Measurements from ENCODE around the gene PARD3B.

The PARD3B gene

GRCh38 chr2:205054789-205055188 is 509.5 kb downstream of the PARD3B start:
- no peak for DNase-seq (ENCODE audit: low read depth in 2 of 2)

GRCh38 chr2:205055251-205055650 is 510.0 kb downstream of the PARD3B start:
- DNase-seq (ENCODE audit: low read depth in 2 of 2) = no peak

GRCh38 chr2:205056151-205056561 is 510.9 kb downstream of the PARD3B start:
- DNase-seq (ENCODE audit: low read depth in 2 of 2) = no peak

- no peak for DNase-seq (ENCODE audit: low read depth in 2 of 2)
Observed at GRCh38 chr2:205058409-205058808, 513.1 kb downstream of the PARD3B start.

GRCh38 chr2:205060269-205060668 is 515.0 kb downstream of the PARD3B start:
- no peak for DNase-seq (ENCODE audit: low read depth in 2 of 2)

- DNase-seq (ENCODE audit: low read depth in 2 of 2) = no peak
Observed at GRCh38 chr2:205066081-205066480, 520.8 kb downstream of the PARD3B start.

GRCh38 chr2:205069928-205070327 is 524.7 kb downstream of the PARD3B start:
- DNase-seq (ENCODE audit: low read depth in 2 of 2) = no peak

- no peak for DNase-seq (ENCODE audit: low read depth in 2 of 2)
Observed at GRCh38 chr2:205070889-205071288, 525.6 kb downstream of the PARD3B start.

- no peak for DNase-seq (ENCODE audit: low read depth in 2 of 2)
Observed at GRCh38 chr2:205073433-205074020, 528.3 kb downstream of the PARD3B start.

GRCh38 chr2:205076405-205076804 is 531.1 kb downstream of the PARD3B start:
- no peak for DNase-seq (ENCODE audit: low read depth in 2 of 2)

GRCh38 chr2:205077159-205077558 is 531.9 kb downstream of the PARD3B start:
- DNase-seq (ENCODE audit: low read depth in 2 of 2) = peak in 1 of 2 donors; percentile 4

- DNase-seq (ENCODE audit: low read depth in 2 of 2) = no peak
Observed at GRCh38 chr2:205078762-205079161, 533.5 kb downstream of the PARD3B start.

- no peak for DNase-seq (ENCODE audit: low read depth in 2 of 2)
Observed at GRCh38 chr2:205079173-205079572, 533.9 kb downstream of the PARD3B start.

GRCh38 chr2:205086662-205087061 is 541.4 kb downstream of the PARD3B start:
- DNase-seq (ENCODE audit: low read depth in 2 of 2) = no peak

GRCh38 chr2:205087862-205088261 is 542.6 kb downstream of the PARD3B start:
- DNase-seq (ENCODE audit: low read depth in 2 of 2) = no peak

- no peak for DNase-seq (ENCODE audit: low read depth in 2 of 2)
Observed at GRCh38 chr2:205089958-205090357, 544.7 kb downstream of the PARD3B start.

- no peak for DNase-seq (ENCODE audit: low read depth in 2 of 2)
Observed at GRCh38 chr2:205091411-205091810, 546.1 kb downstream of the PARD3B start.

- no peak for DNase-seq (ENCODE audit: low read depth in 2 of 2)
Observed at GRCh38 chr2:205094031-205094430, 548.8 kb downstream of the PARD3B start.

GRCh38 chr2:205103699-205104098 is 558.4 kb downstream of the PARD3B start:
- DNase-seq (ENCODE audit: low read depth in 2 of 2) = no peak

- DNase-seq (ENCODE audit: low read depth in 2 of 2) = no peak
Observed at GRCh38 chr2:205107810-205108209, 562.5 kb downstream of the PARD3B start.

GRCh38 chr2:205115511-205115910 is 570.2 kb downstream of the PARD3B start:
- no peak for DNase-seq (ENCODE audit: low read depth in 2 of 2)

GRCh38 chr2:205117125-205117524 is 571.9 kb downstream of the PARD3B start:
- DNase-seq (ENCODE audit: low read depth in 2 of 2) = no peak

GRCh38 chr2:205119136-205119535 is 573.9 kb downstream of the PARD3B start:
- DNase-seq (ENCODE audit: low read depth in 2 of 2) = no peak

- no peak for DNase-seq (ENCODE audit: low read depth in 2 of 2)
Observed at GRCh38 chr2:205128726-205129125, 583.5 kb downstream of the PARD3B start.
